Stimulated activated naive CD4-positive, alpha-beta T cell treated with Interleukin-2 at 50 U/mL for 16 hours (primary cell): ENCODE measurements around the gene C1QTNF4.

ENCODE experiments used
- DNase-seq: peaks from one replicate; lab custom pipeline; 2025; lab: John Stamatoyannopoulos, UW

The C1QTNF4 gene

GRCh38 chr11:47592970-47593369, 1.2 kb downstream of the C1QTNF4 start:
- DNase-seq, result no peak

- no peak for DNase-seq
Measured at GRCh38 chr11:47592251-47592650, 2.0 kb downstream of the C1QTNF4 start.

- DNase-seq, result no peak
Measured at GRCh38 chr11:47591764-47592163, 2.4 kb downstream of the C1QTNF4 start.

GRCh38 chr11:47589977-47590861, 4.0 kb downstream of the C1QTNF4 start:
- no peak for DNase-seq

GRCh38 chr11:47589584-47589976, 4.6 kb downstream of the C1QTNF4 start:
- DNase-seq, result no peak

- no peak for DNase-seq
Measured at GRCh38 chr11:47589118-47589517, 5.1 kb downstream of the C1QTNF4 start.

- DNase-seq, result no peak
Measured at GRCh38 chr11:47587723-47588326, 6.4 kb downstream of the C1QTNF4 start.

- no peak for DNase-seq
Measured at GRCh38 chr11:47587039-47587716, 7.0 kb downstream of the C1QTNF4 start.

- no peak for DNase-seq
Measured at GRCh38 chr11:47586098-47586855, 7.9 kb downstream of the C1QTNF4 start, which contains the start of gene FAM180B. Gene FAM180B, plus strand, starts transcription at chr11:47586678. Its CDS starts 91 bp downstream, at chr11:47586769.

GRCh38 chr11:47583844-47584243, 10.4 kb downstream of the C1QTNF4 start:
- no peak for DNase-seq

- peak; percentile 81 for DNase-seq
Measured at GRCh38 chr11:47578524-47579494, 15.4 kb downstream of the C1QTNF4 start, which contains the start of the genes KBTBD4 and NDUFS3. Gene KBTBD4, minus strand, starts transcription at chr11:47578970. Its CDS starts 19 bp downstream, at chr11:47578951. Gene NDUFS3, plus strand, starts transcription at chr11:47579074. Its CDS starts 18 bp downstream, at chr11:47579092.

- no peak for DNase-seq
Measured at GRCh38 chr11:47577460-47578041, 16.7 kb downstream of the C1QTNF4 start.

- DNase-seq, result no peak
Measured at GRCh38 chr11:47573321-47573720, 20.9 kb downstream of the C1QTNF4 start.

- DNase-seq, result no peak
Measured at GRCh38 chr11:47572715-47573255, 21.4 kb downstream of the C1QTNF4 start.

- DNase-seq, result no peak
Measured at GRCh38 chr11:47571895-47572294, 22.3 kb downstream of the C1QTNF4 start.

- DNase-seq, result no peak
Measured at GRCh38 chr11:47571357-47571729, 22.9 kb downstream of the C1QTNF4 start.

- no peak for DNase-seq
Measured at GRCh38 chr11:47570651-47571356, 23.4 kb downstream of the C1QTNF4 start.

- DNase-seq, result no peak
Measured at GRCh38 chr11:47569646-47570045, 24.6 kb downstream of the C1QTNF4 start.

GRCh38 chr11:47566149-47566698, 28.0 kb downstream of the C1QTNF4 start:
- no peak for DNase-seq
